Stomach smooth muscle (tissue), 2 donors: ENCODE data around the gene LBP.
"Not testable (repeated sequence)": the region's sequence is repeated elsewhere in the genome, so short reads cannot be mapped to it uniquely, and the experiment has no call there.

Experiments
- H3K27ac ChIP-seq: one replicate; pipeline ENCODE4 v1.7.0; 2013; ENCODE audit warnings: mild to moderate bottlenecking, low read length, inconsistent platforms
- H3K27me3 ChIP-seq, 2 donors: one replicate each; pipeline ENCODE4 v1.7.0; 2013; ENCODE audit warnings: low read length in 2 of 2; ENCODE audit not compliant: insufficient read depth in 2 of 2, control insufficient read depth in 1 of 2
- H3K36me3 ChIP-seq, 2 donors: one replicate each; pipeline ENCODE4 v1.7.0; 2013; ENCODE audit warnings: low read length in 2 of 2; ENCODE audit not compliant: control insufficient read depth in 2 of 2, insufficient read depth in 2 of 2
- H3K4me1 ChIP-seq: one replicate; pipeline ENCODE4 v1.7.0; 2013; ENCODE audit warnings: low read length; ENCODE audit not compliant: control insufficient read depth, insufficient read depth
- H3K4me3 ChIP-seq, 2 donors: one replicate each; pipeline ENCODE4 v1.7.0; 2013; ENCODE audit warnings: low read length in 2 of 2
- H3K9ac ChIP-seq, 2 donors: one replicate each; pipeline ENCODE4 v1.7.0; 2013; ENCODE audit warnings: low read length in 2 of 2, mild to moderate bottlenecking in 1 of 2
- H3K9me3 ChIP-seq, 2 donors: one replicate each; pipeline ENCODE4 v1.7.0; 2013; ENCODE audit warnings: low read length in 2 of 2; ENCODE audit not compliant: control insufficient read depth in 2 of 2
- donor health status: healthy.
- donor health status: Pancreatic carcinoma.

The LBP gene

DNA sequence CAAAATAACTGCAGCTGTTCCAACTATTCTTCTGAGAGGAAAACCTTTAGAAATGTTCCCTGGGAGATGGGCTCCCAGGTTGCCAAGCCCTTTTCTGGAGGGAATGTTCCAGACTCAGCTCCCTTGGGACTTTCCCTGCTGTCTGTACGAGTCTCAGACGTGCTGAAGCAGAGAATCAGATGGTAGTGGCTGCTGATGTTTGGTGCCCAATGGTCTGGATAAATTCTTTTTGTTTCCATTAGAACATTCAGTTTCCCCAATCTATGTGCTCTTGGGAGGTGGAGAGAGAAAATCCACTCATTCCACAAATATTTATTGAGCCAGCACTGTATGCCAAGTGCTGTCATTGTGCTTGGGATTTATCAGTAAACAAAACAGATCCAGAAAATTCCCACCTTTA lies 48.9 kb downstream of the LBP start:
- H3K9me3 ChIP-seq: peaks cover 0 to 3% of the 10 kb centered on the region in 2 donors
- no peaks in the 10 kb centered on the region for H3K4me1 ChIP-seq
- H3K9ac ChIP-seq: no peak overlapping the region
- H3K27ac ChIP-seq: no peak overlapping the region
- H3K27me3 ChIP-seq: no peaks in the 10 kb centered on the region
- no peaks in the 10 kb centered on the region for H3K36me3 ChIP-seq
- no peak overlapping the region for H3K4me3 ChIP-seq

DNA sequence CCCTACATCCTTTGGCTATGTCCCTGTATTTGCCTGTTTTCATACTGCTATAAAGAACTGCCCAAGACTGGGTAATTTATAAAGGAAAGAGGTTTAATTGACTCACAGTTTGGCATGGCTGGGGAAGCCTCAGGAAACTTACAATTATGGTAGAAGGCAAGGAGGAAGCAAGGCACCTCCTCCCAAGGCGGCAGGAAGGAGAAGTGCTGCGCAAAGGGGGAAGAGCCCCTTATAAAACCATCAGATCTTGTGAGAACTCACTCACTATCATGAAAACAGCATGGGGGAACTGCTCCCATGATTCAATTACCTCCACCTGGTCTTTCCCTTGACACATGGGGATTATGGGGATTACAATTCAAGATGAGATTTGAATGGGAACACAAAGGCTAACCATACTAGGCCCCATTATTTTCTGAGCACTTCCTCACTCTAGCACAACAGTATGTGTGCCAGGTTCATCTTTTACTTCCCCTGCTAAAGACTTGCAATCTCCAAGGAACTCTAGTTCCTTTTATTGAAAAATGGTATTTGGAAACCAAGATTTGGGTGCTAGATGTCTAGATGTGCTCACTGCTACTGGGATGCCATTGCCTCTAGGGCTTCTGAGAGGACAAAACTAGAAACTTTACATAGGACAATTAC lies 49.6 kb downstream of the LBP start:
- not testable (repeated sequence) for H3K4me1 ChIP-seq, H3K27ac ChIP-seq, H3K36me3 ChIP-seq, H3K9me3 ChIP-seq, H3K9ac ChIP-seq, H3K27me3 ChIP-seq, H3K4me3 ChIP-seq

DNA sequence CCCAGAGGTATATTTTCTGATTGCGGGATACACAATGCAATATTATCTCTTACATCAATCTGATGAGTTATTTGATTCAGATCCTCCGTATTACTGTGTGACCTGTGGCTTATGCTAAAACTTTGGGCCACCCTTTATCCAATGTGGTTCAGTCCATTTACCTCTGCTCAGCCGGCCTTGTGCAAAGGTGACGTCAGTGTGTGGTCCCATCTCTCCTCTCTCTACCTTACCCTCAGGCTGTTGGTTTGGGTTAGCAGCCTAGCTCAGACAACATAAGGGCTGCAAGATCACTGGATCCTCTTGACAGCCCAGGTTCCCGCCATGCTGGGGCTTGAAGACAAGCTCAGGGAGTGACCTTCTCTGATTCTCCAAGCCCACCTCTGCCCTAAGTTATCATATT lies 55.8 kb downstream of the LBP start:
- Histone ChIP-seq H3K27me3 (no peaks in the 10 kb centered on the region), H3K9me3 (no peaks in the 10 kb centered on the region), H3K36me3 (no peaks in the 10 kb centered on the region), H3K9ac (no peak overlapping the region), H3K27ac (no peak overlapping the region), H3K4me3 (no peak overlapping the region), H3K4me1 (no peaks in the 10 kb centered on the region)

DNA sequence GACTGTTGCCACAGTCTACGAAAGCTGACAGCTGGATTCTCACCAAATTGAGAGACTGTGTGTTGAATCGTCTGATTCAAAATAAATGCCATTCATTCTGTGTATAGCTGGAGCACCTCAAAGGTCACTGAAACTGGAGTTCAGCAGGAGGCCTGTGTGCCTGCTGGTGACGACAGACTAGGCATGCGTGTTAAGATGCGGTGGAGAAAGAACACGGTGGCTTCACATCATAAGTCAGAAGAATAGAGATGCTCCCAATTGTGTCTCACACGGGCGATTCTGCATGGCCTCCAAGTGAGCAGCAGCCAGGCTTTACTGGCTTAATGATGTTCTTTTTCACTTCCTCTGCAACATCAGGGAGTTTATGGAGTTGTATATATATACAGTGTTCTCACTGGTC lies 56.5 kb downstream of the LBP start:
- Histone ChIP-seq H3K36me3 (no peaks in the 10 kb centered on the region), H3K27ac (no peak overlapping the region), H3K9ac (no peak overlapping the region), H3K9me3 (no peaks in the 10 kb centered on the region), H3K4me3 (no peak overlapping the region), H3K4me1 (no peaks in the 10 kb centered on the region), H3K27me3 (no peaks in the 10 kb centered on the region)

DNA sequence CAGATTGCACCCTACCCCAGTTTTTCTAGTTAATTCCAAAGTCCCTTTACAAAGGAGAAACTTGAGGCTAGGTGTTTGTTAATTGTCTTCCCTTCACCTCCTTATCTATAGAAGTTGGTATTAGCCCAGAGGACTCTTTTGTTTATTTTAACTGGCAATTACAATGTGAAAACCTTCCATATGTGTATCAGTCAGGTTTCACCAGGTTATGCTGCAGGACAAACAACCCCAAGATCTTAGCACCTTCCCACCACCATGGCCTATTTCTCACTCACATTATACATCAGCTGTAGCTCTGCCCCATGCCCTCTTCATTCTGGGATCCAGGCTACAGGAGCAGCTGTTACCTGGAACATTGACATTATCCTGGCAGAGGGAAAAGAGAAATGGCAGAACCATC lies 57.7 kb downstream of the LBP start:
- Histone ChIP-seq H3K27ac (no peak overlapping the region), H3K4me3 (no peak overlapping the region), H3K4me1 (no peaks in the 10 kb centered on the region), H3K27me3 (no peaks in the 10 kb centered on the region), H3K9me3 (no peaks in the 10 kb centered on the region), H3K9ac (no peak overlapping the region), H3K36me3 (no peaks in the 10 kb centered on the region)

DNA sequence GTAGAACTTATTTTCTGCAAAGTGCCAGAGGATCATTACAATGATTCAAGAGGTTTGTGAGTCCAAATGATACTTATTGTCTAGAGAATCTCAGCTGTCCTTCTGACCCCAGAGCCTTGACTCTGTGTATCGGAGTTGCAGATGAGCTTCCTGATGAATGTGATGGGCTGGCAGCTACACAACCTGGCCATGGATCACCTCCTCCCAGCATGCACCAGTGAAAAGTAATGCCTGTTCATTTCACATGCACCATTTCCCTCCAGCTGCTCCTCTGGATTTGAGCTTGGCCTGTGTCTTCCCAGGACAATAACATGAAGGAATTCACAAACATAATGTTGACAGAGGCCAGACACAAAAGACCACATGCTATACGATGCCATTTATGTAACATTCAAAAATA lies 58.9 kb downstream of the LBP start:
- Histone ChIP-seq H3K9ac (no peak overlapping the region), H3K4me3 (no peak overlapping the region), H3K27ac (no peak overlapping the region), H3K4me1 (no peaks in the 10 kb centered on the region), H3K9me3 (no peaks in the 10 kb centered on the region), H3K27me3 (no peaks in the 10 kb centered on the region), H3K36me3 (no peaks in the 10 kb centered on the region)

DNA sequence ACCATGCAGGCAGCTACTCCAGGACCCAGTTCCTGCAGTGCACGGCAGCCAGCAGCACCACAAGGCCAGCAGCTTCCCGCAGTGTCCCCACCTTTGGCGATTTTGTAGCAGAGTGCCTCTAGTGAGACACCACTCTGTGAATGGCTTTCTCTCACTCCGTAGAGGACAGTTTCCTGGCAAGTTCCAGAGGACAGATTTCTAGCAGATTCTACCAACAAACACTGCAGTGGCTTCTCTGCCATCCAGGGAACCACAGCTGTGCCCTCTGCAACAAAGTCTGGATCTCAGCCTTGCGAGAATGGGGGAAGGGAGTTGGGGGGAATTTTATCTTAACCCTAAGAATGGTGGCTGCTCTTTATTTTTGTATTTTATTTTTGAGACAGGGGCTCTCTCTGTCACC lies 60.2 kb downstream of the LBP start:
- Histone ChIP-seq H3K9me3 (no peaks in the 10 kb centered on the region), H3K4me3 (no peak overlapping the region), H3K27ac (no peak overlapping the region), H3K4me1 (no peaks in the 10 kb centered on the region), H3K9ac (no peak overlapping the region), H3K36me3 (peaks cover 0 to 2% of the 10 kb centered on the region in 2 donors), H3K27me3 (no peaks in the 10 kb centered on the region)

DNA sequence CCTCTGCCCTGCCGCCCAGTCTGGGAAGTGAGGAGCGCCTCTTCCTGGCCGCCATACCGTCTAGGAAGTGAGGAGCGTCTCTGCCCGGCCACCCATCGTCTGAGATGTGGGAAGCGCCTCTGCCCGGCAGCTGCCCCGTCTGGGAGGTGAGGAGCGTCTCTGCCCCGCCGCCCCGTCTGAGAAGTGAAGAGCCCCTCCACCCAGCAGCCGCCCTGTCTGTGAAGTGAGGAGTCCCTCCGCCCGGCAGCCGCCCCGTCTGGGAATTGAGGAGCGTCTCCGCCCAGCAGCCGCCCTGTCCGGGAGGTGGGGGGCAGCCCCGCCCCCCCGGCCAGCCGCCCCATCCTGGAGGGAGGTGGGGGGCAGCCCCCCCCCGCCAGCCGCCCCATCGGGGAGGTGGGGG lies 61.0 kb downstream of the LBP start:
- H3K9me3 ChIP-seq: no peaks in the 10 kb centered on the region
- no peak overlapping the region for H3K4me3 ChIP-seq
- H3K9ac ChIP-seq: no peak overlapping the region
- H3K27me3 ChIP-seq: no peaks in the 10 kb centered on the region
- H3K4me1 ChIP-seq: no peaks in the 10 kb centered on the region
- H3K27ac ChIP-seq: no peak overlapping the region
- peaks cover 0 to 2% of the 10 kb centered on the region in 2 donors for H3K36me3 ChIP-seq

DNA sequence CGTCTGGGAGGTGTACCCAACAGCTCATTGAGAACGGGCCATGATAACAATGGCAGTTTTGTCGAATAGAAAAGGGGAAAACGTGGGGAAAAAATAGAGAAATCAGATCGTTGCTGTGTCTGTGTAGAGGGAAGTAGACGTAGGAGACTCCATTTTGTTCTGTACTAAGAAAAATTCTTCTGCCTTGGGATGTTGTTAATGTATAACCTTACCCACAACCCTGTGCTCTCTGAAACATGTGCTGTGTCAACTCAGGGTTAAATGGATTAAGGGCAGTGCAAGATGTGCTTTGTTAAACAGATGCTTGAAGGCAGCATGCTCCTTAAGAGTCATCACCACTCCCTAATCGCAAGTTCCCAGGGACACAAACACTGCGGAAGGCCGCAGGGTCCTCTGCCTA lies 61.5 kb downstream of the LBP start:
- H3K27ac ChIP-seq, H3K9ac ChIP-seq, H3K36me3 ChIP-seq, H3K4me3 ChIP-seq, H3K9me3 ChIP-seq, H3K27me3 ChIP-seq, H3K4me1 ChIP-seq: not testable (repeated sequence)

DNA sequence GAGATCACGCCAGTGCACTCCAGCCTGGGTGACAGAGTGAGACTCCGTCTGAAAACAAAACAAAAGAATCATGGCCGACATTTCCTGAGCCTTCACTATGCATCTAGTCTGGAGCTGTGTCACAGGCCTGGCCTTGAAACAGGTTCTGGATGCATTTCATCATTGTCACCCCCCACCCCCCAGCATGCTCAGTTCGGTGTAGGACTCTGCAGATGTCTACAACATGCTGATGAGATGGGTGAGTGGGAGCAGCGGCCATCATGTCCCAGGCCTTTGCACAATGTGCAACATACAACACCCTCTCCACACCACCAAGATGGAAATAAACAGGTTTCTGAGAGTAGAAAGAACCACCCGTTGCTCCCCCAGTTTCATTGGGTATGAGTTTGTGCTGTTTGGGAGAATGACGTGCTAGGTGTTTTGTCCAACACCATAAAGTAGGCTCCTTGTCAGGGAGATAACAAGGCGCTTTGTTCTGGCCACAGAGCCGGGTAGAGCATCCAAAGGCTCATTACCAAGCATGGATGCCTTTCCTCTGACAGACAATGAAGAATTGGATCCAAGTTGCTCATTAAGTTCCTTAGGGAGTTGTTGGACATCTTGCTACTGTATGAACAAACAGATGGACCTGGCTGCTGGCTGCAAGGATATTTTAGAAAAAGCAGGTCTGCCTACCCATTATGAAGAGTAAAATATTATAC lies 66.7 kb downstream of the LBP start:
- H3K4me1 ChIP-seq: no peaks in the 10 kb centered on the region
- H3K9ac ChIP-seq: no peak overlapping the region
- no peaks in the 10 kb centered on the region for H3K9me3 ChIP-seq
- no peak overlapping the region for H3K4me3 ChIP-seq
- peaks cover 13 to 16% of the 10 kb centered on the region in 2 donors for H3K36me3 ChIP-seq
- H3K27ac ChIP-seq: no peak overlapping the region
- H3K27me3 ChIP-seq: no peaks in the 10 kb centered on the region

DNA sequence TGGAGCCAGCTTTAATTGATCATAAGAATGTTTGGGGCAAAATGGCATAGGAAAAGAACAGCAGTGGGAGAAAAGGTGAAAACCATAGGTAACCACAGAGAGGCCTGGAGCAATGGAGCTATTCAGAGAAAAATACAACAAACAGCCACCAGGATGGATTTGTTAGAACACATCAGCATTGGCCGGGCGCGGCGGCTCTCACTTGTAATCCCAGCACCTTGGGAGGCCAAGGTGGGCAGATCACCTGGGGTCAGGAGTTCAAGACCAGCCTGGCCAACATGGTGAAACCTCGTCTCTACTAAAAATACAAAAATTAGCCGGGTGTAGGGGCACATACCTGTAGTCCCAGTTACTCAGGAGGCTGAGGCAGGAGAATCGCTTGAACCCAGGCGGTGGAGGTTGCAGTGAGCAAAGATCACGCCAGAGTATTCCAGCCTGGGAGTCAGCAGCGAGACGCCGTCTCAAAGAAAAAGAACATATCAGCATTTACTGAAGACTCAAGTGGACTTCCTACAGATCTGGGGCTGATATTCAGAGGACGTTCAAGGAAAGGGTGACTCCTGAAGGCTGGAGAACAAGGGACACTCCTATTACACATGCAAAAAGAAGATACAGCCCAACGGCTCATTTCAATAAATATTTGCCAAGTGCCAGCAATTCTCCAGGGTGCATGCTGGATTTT lies 68.6 kb downstream of the LBP start:
- H3K36me3 ChIP-seq: peaks cover 18 to 22% of the 10 kb centered on the region in 2 donors
- peaks cover 4% of the 10 kb centered on the region for H3K4me1 ChIP-seq
- no peak overlapping the region for H3K9ac ChIP-seq
- H3K4me3 ChIP-seq: no peak overlapping the region
- H3K27me3 ChIP-seq: no peaks in the 10 kb centered on the region
- no peaks in the 10 kb centered on the region for H3K9me3 ChIP-seq
- H3K27ac ChIP-seq: no peak overlapping the region
